Measurements from ENCODE around the gene PTPN3.
A peak's percentile ranks its signal among the peaks of the same experiment; 100 is the strongest.

PTPN3 gene

GRCh38 chr9:109474944-109475343 is 23.2 kb downstream of the PTPN3 start:
- no peak for DNase-seq

- DNase-seq, result no peak
Measured at GRCh38 chr9:109474170-109474569, 23.9 kb downstream of the PTPN3 start.

- no peak for DNase-seq
Measured at GRCh38 chr9:109473329-109473728, 24.8 kb downstream of the PTPN3 start.

GRCh38 chr9:109471475-109472393 is 26.4 kb downstream of the PTPN3 start:
- no peak for DNase-seq

GRCh38 chr9:109469646-109470358 is 28.3 kb downstream of the PTPN3 start:
- peak; percentile 32 for DNase-seq

GRCh38 chr9:109468927-109469326 is 29.2 kb downstream of the PTPN3 start:
- DNase-seq, result no peak

GRCh38 chr9:109467936-109468335 is 30.2 kb downstream of the PTPN3 start:
- no peak for DNase-seq

- DNase-seq, result no peak
Measured at GRCh38 chr9:109466623-109467590, 31.2 kb downstream of the PTPN3 start.

GRCh38 chr9:109463924-109464625 is 34.0 kb downstream of the PTPN3 start:
- DNase-seq, result no peak

- no peak for DNase-seq
Measured at GRCh38 chr9:109460576-109460975, 37.5 kb downstream of the PTPN3 start.

GRCh38 chr9:109459423-109459822 is 38.7 kb downstream of the PTPN3 start:
- no peak for DNase-seq

- no peak for DNase-seq
Measured at GRCh38 chr9:109458453-109459211, 39.5 kb downstream of the PTPN3 start.

- DNase-seq, result no peak
Measured at GRCh38 chr9:109456811-109457210, 41.3 kb downstream of the PTPN3 start.

- DNase-seq, result no peak
Measured at GRCh38 chr9:109455861-109456260, 42.2 kb downstream of the PTPN3 start.

GRCh38 chr9:109455391-109455790 is 42.7 kb downstream of the PTPN3 start:
- no peak for DNase-seq

- no peak for DNase-seq
Measured at GRCh38 chr9:109454601-109455155, 43.4 kb downstream of the PTPN3 start.

GRCh38 chr9:109454041-109454440 is 44.1 kb downstream of the PTPN3 start:
- no peak for DNase-seq

GRCh38 chr9:109453210-109453842 is 44.8 kb downstream of the PTPN3 start:
- no peak for DNase-seq

- no peak for DNase-seq
Measured at GRCh38 chr9:109452761-109453160, 45.3 kb downstream of the PTPN3 start.

GRCh38 chr9:109451311-109452025 is 46.6 kb downstream of the PTPN3 start:
- DNase-seq, result no peak

Data from NCI-H526 treated with DMSO at 0.1 percent for 48 hours (cell line).